ENCODE data around the gene CRYBG2. TPM values are rescaled to one million over a fixed set of nuclear protein-coding genes. Genes with fewer than 3 reads are reported as not detected.
A peak's percentile ranks its signal among the peaks of the same experiment; 100 is the strongest.

CRYBG2 gene
- total RNA-seq, 2 donors from 2014 or later: 3.9 to 4.8 TPM

DNA sequence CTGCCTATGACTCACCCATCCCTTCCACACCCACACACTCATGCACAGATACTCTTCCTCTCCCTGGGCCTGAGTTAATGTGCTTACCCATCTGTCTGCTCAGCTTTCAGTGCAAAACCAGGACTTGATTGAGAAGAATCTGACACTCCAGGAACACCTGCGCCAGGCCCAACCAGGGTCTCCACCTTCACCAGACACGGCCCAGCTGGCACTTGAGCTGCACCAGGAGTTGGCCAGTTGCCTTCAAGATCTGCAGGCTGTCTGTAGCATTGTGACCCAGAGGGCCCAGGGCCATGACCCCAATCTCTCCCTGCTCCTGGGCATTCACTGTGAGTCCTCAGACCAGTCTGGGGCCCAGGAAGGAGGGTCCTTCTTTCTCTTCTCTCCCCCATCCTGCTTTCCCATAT, 77.5 kb downstream of the CRYBG2 start:
- intact Hi-C loops (cut with DNase I): loop anchor here (5.0 kb wide), 2 partner anchors 44 to 164 kb away; partner anchors contain the start of genes CEP85 and PDIK1L
- TF ChIP-seq, protein P1, sequence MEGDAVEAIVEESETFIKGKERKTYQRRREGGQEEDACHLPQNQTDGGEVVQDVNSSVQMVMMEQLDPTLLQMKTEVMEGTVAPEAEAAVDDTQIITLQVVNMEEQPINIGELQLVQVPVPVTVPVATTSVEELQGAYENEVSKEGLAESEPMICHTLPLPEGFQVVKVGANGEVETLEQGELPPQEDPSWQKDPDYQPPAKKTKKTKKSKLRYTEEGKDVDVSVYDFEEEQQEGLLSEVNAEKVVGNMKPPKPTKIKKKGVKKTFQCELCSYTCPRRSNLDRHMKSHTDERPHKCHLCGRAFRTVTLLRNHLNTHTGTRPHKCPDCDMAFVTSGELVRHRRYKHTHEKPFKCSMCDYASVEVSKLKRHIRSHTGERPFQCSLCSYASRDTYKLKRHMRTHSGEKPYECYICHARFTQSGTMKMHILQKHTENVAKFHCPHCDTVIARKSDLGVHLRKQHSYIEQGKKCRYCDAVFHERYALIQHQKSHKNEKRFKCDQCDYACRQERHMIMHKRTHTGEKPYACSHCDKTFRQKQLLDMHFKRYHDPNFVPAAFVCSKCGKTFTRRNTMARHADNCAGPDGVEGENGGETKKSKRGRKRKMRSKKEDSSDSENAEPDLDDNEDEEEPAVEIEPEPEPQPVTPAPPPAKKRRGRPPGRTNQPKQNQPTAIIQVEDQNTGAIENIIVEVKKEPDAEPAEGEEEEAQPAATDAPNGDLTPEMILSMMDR (IDR thresholded peaks at IDR 0.05): no peak
- TF ChIP-seq POLR2A (IDR thresholded peaks at IDR 0.05) (no peak), POLR2AphosphoS5 (IDR thresholded peaks at IDR 0.05) (no peak)
- DNase-seq (ENCODE audit: low spot score): no peak
- H3K9me3 ChIP-seq: no peaks in the 10 kb centered on the region
- no peak overlapping the region for H3K4me3 ChIP-seq
- no peaks in the 10 kb centered on the region for H3K36me3 ChIP-seq
- no peaks in the 10 kb centered on the region for H3K27me3 ChIP-seq (replicated peaks; ENCODE audit: insufficient read depth)
- H3K4me1 ChIP-seq (replicated peaks): peaks cover 21% of the 10 kb centered on the region
- H3K27ac ChIP-seq: peak overlapping the region; percentile 82 to 92
- 70% methylated on average over 2 of the region's 2 CpGs for WGBS

DNA sequence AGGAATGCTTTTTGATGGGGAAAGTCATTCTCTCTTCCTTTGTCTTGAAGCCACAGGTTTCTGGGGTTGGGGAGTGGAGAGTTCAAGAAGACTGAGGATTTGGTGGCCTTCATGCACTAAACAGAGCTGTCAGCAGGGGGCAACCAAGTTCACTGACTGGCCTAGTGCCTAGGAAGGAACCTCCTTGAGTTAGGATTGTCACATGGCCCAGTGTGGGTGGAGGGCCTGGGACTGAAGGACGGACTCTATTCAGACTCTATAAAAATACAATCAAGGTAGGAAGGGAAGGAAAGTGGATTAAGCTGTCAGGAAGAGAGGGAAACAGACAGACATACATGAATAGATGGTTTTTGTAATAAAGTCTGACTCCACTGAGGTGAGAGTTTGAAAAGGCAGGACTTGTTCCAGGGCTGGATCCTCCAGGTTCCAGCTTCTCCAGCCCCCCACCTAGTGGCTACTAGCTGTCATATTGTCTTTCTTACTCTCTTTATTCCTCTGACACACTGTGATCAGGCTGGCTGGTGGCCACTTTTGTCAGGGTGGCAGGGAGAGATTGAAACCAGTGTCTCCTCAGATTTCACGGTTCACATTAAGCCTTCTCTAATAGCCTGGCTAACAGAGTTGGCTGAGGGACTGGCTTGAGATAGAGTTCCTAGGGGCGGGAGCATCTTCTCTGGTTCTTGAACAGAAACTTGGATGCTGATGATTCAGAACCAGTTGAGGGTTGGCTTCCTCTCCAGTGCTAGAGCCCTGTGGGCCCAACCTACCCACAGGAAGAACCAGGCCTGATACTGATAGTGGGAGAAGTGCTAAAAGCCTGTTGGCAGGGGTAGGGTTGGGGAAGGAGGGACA, 78.1 kb downstream of the CRYBG2 start:
- DNase-seq (ENCODE audit: low spot score): peak; percentile 84
- no peaks in the 10 kb centered on the region for H3K36me3 ChIP-seq
- H3K4me3 ChIP-seq: no peak overlapping the region
- TF ChIP-seq, protein P1 (IDR thresholded peaks at IDR 0.05): peak; percentile 69 to 95 (median 90)
- TF ChIP-seq POLR2A (IDR thresholded peaks at IDR 0.05): peak; percentile 32
- peak; percentile 86 for TF ChIP-seq POLR2AphosphoS5 (IDR thresholded peaks at IDR 0.05)
- no peaks in the 10 kb centered on the region for H3K9me3 ChIP-seq
- 3% methylated on average over 3 of the region's 3 CpGs for WGBS
- no peaks in the 10 kb centered on the region for H3K27me3 ChIP-seq (replicated peaks; ENCODE audit: insufficient read depth)
- peaks cover 17% of the 10 kb centered on the region for H3K4me1 ChIP-seq (replicated peaks)
- intact Hi-C loops (cut with DNase I): loop anchor here (2.0 to 5.0 kb wide), 3 partner anchors 44 to 164 kb away; partner anchors contain the start of genes CEP85 and PDIK1L
- H3K27ac ChIP-seq: peak overlapping the region; percentile 82 to 92

DNA sequence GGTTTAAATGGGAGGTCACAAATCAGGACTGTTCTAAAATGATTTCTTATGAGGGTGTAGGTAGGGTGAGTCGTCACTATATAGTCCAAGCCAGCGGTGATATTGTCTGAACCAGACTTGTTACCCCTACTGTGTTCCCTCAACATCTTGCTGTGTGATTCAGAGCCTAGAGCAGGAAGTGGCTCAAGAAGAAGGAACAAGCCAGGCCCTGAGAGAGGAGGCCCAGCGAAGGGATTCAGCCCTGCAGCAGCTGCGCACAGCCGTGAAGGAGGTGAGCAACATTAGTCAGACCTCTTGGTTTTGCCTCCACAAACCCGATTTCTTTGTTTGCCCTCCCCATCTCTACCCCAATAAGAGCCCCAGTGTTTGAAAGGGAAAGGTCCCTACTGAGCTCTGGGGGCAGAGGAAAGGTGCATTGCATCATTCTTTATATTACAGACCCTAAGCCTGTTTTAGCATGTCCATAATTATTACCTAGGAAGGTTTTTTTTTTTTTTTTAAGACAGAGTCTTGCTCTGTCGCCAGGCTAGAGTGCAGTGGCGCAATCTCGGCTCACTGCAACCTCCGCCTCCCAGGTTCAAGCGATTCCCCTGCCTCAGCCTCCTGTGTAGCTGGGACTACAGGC, 79.0 kb downstream of the CRYBG2 start:
- Histone ChIP-seq H3K4me1 (replicated peaks) (peaks cover 17% of the 10 kb centered on the region), H3K27ac (peak overlapping the region; percentile 82 to 92), H3K36me3 (no peaks in the 10 kb centered on the region), H3K27me3 (replicated peaks; ENCODE audit: insufficient read depth) (no peaks in the 10 kb centered on the region), H3K9me3 (no peaks in the 10 kb centered on the region), H3K4me3 (no peak overlapping the region)
- TF ChIP-seq POLR2A (IDR thresholded peaks at IDR 0.05): no peak
- no peak for TF ChIP-seq POLR2AphosphoS5 (IDR thresholded peaks at IDR 0.05)
- TF ChIP-seq, protein P1 (IDR thresholded peaks at IDR 0.05): no peak
- WGBS: 80% methylated on average over 11 of the region's 11 CpGs
- intact Hi-C loops (cut with DNase I): loop anchor here (2.0 to 5.0 kb wide), 3 partner anchors 43 to 163 kb away; partner anchors contain the start of genes CEP85 and PDIK1L
- DNase-seq (ENCODE audit: low spot score): no peak

Other genes with a start within 250 kb of the CRYBG2 start
- gene PDIK1L, start 242.3 kb downstream of the CRYBG2 start, total RNA-seq: 10 to 100 TPM; 10.5 TPM
- gene FAM110D, start 195.1 kb downstream of the CRYBG2 start, total RNA-seq: 1 to 10 TPM; 3.8 to 5.9 TPM
- not detected for gene C1orf232, start 185.2 kb downstream of the CRYBG2 start, total RNA-seq
- gene ZNF593, start 184.2 kb downstream of the CRYBG2 start, total RNA-seq: 10 to 100 TPM; 44.5 to 50.7 TPM
- not detected for gene ZNF593OS, start 182.3 kb downstream of the CRYBG2 start, total RNA-seq
- gene CNKSR1, start 176.6 kb downstream of the CRYBG2 start, total RNA-seq: 10 to 100 TPM; 24.8 to 32.4 TPM
- gene CATSPER4, start 163.5 kb downstream of the CRYBG2 start, total RNA-seq: 1 to 10 TPM in 1 of 2 donors, not detected in 1; 1.5 TPM
- 10 to 100 TPM in 1 of 2 donors, 1 to 10 TPM in 1; 3.4 to 21.0 TPM for gene CEP85, start 119.9 kb downstream of the CRYBG2 start, total RNA-seq
- 10 to 100 TPM; 37.4 to 55.3 TPM for gene SH3BGRL3, start 74.0 kb downstream of the CRYBG2 start, total RNA-seq
- 10 to 100 TPM; 13.2 to 18.1 TPM for gene UBXN11, start 47.5 kb downstream of the CRYBG2 start, total RNA-seq
- 1 to 10 TPM; 3.2 to 5.3 TPM for gene CD52, start 36.2 kb downstream of the CRYBG2 start, total RNA-seq
- 1 to 10 TPM in 1 of 2 donors, not detected in 1; 4.8 TPM for gene ZNF683, start 18.6 kb upstream of the CRYBG2 start, total RNA-seq
- gene LIN28A, start 56.7 kb upstream of the CRYBG2 start, total RNA-seq: under 1 TPM in 1 of 2 donors, not detected in 1; 0.17 TPM
- 10 to 100 TPM; 28.9 to 39.0 TPM for gene DHDDS, start 78.2 kb upstream of the CRYBG2 start, total RNA-seq
- 100 to 1,000 TPM; 264 to 385 TPM for gene HMGN2, start 118.3 kb upstream of the CRYBG2 start, total RNA-seq
- gene RPS6KA1, start 175.6 kb upstream of the CRYBG2 start, total RNA-seq: 10 to 100 TPM; 38.6 to 87.5 TPM